ENCODE results near the gene BRIP1. TPM values are rescaled to one million over a fixed set of nuclear protein-coding genes. Genes with fewer than 3 reads are reported as not detected.

Gene BRIP1
- polyA plus RNA-seq, 1 of the 3 experiments (the other 2 are of a cell fraction), result 2.0 TPM

DNA sequence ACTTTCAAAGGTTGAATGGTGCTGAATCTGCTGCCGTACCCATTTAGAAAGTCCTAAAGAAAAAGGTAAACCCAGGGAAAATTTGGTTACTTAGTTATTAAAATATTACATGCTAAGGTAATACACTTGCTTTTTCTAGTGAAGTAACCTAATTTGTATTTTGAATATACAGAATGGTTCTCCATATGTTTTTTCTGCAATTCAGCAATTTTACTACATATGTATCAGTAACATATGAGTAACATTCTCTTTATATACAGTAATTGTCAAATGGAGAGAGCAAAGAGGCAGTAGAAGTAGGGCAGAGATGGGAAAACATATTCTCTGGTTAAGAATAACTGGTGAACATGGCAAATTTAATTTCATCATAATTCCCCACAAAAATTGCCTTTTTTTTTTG, 177.2 kb downstream of the BRIP1 start:
- Histone ChIP-seq H3K27ac (ENCODE audit: low read depth in 2 of 2, low read length in 1 of 2) (no peak overlapping the region), H3F3A (replicated peaks; ENCODE audit: insufficient read depth) (peaks cover 11% of the 10 kb centered on the region), H3K79me2 (ENCODE audit: insufficient read depth) (no peaks in the 10 kb centered on the region), H2AFZ (ENCODE audit: low read depth) (no peak overlapping the region), H3K4me1 (ENCODE audit: control insufficient read depth in 1 of 2, insufficient read depth in 2 of 2, low read depth in 1 of 2, low read length in 1 of 2) (no peaks in the 10 kb centered on the region), H3K4me2 (no peak overlapping the region), H3K9me3 (no peaks in the 10 kb centered on the region), H4K20me1 (ENCODE audit: insufficient read depth) (no peaks in the 10 kb centered on the region), H3K9ac (no peak overlapping the region), H3K4me3 (ENCODE audit: low read depth in 2 of 2, low read length in 1 of 2) (no peak overlapping the region), H3K36me3 (replicated peaks in 1 of 2; ENCODE audit: control insufficient read depth in 1 of 2, insufficient read depth in 2 of 2, low read length in 1 of 2) (peaks cover 5 to 43% of the 10 kb centered on the region in 2 experiments), H3K9me2 (no peaks in the 10 kb centered on the region), H3K27me3 (ENCODE audit: insufficient read depth) (no peaks in the 10 kb centered on the region)
- CTCF ChIA-PET, result no interaction called here
- TF ChIP-seq, protein P1, sequence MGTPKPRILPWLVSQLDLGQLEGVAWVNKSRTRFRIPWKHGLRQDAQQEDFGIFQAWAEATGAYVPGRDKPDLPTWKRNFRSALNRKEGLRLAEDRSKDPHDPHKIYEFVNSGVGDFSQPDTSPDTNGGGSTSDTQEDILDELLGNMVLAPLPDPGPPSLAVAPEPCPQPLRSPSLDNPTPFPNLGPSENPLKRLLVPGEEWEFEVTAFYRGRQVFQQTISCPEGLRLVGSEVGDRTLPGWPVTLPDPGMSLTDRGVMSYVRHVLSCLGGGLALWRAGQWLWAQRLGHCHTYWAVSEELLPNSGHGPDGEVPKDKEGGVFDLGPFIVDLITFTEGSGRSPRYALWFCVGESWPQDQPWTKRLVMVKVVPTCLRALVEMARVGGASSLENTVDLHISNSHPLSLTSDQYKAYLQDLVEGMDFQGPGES (IDR thresholded peaks at IDR 0.05; ENCODE audit: low read depth, low read length), result no peak
- no peak for TF ChIP-seq SIN3A (IDR thresholded peaks at IDR 0.05; ENCODE audit: borderline replicate concordance, low read depth, low read length)
- TF ChIP-seq EP300 (IDR thresholded peaks at IDR 0.05; ENCODE audit: borderline replicate concordance in 1 of 2, low read depth in 1 of 2, low read length in 1 of 2), result no peak
- no peak for TF ChIP-seq SMC3 (IDR thresholded peaks at IDR 0.05; ENCODE audit: low read depth, low read length)
- TF ChIP-seq, protein P2, sequence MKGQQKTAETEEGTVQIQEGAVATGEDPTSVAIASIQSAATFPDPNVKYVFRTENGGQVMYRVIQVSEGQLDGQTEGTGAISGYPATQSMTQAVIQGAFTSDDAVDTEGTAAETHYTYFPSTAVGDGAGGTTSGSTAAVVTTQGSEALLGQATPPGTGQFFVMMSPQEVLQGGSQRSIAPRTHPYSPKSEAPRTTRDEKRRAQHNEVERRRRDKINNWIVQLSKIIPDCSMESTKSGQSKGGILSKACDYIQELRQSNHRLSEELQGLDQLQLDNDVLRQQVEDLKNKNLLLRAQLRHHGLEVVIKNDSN (IDR thresholded peaks at IDR 0.05; ENCODE audit: borderline replicate concordance, low read depth), result no peak
- TF ChIP-seq, protein P3, sequence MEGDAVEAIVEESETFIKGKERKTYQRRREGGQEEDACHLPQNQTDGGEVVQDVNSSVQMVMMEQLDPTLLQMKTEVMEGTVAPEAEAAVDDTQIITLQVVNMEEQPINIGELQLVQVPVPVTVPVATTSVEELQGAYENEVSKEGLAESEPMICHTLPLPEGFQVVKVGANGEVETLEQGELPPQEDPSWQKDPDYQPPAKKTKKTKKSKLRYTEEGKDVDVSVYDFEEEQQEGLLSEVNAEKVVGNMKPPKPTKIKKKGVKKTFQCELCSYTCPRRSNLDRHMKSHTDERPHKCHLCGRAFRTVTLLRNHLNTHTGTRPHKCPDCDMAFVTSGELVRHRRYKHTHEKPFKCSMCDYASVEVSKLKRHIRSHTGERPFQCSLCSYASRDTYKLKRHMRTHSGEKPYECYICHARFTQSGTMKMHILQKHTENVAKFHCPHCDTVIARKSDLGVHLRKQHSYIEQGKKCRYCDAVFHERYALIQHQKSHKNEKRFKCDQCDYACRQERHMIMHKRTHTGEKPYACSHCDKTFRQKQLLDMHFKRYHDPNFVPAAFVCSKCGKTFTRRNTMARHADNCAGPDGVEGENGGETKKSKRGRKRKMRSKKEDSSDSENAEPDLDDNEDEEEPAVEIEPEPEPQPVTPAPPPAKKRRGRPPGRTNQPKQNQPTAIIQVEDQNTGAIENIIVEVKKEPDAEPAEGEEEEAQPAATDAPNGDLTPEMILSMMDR (IDR thresholded peaks at IDR 0.05), result no peak
- no peak for TF ChIP-seq RXRA (IDR thresholded peaks at IDR 0.05; ENCODE audit: borderline replicate concordance, low read depth)
- no peak for TF ChIP-seq MEF2A (IDR thresholded peaks at IDR 0.05; ENCODE audit: borderline replicate concordance, low read depth)
- TF ChIP-seq TEAD4 (IDR thresholded peaks at IDR 0.05; ENCODE audit: borderline replicate concordance, insufficient read depth), result no peak
- no peak for TF ChIP-seq EZH2phosphoT487 (IDR thresholded peaks at IDR 0.05; ENCODE audit: borderline replicate concordance, low read depth)
- 100% methylated on average over 1 of the region's 1 CpG for WGBS (ENCODE audit: low lambda C conversion rate)
- POLR2A ChIA-PET, result no interaction called here
- no peak for DNase-seq

DNA sequence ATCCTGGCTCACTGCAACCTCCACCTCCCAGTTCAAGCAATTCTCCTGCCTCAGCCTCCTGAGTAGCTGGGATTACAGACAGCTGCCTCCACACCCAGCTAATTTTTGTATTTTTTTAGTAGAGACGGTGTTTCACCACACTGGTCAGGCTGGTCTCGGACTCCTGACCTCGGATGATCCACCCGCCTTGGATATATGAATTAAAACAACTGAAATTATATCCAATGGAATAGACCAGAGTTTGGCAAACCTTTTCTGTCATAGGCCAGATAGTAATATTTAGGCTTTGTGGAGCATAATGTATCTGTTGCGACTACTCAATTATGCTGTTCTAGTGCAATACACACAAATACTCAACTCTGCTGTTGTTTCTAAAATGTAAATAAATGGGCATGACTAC, 178.5 kb downstream of the BRIP1 start:
- POLR2A ChIA-PET, result no interaction called here
- no peaks in the 10 kb centered on the region for H4K20me1 ChIP-seq (ENCODE audit: insufficient read depth)
- H3K9me2 ChIP-seq, result no peaks in the 10 kb centered on the region
- CTCF ChIA-PET, result no interaction called here
- H3K9ac ChIP-seq, result no peak overlapping the region
- over 99% methylated on average over 5 of the region's 5 CpGs for WGBS (ENCODE audit: low lambda C conversion rate)
- H3K4me3 ChIP-seq (ENCODE audit: low read depth in 2 of 2, low read length in 1 of 2), result no peak overlapping the region
- H3K9me3 ChIP-seq, result no peaks in the 10 kb centered on the region
- H3K36me3 ChIP-seq (replicated peaks in 1 of 2; ENCODE audit: control insufficient read depth in 1 of 2, insufficient read depth in 2 of 2, low read length in 1 of 2), result peaks cover 5 to 43% of the 10 kb centered on the region in 2 experiments
- peaks cover 8% of the 10 kb centered on the region for H3F3A ChIP-seq (replicated peaks; ENCODE audit: insufficient read depth)
- H3K79me2 ChIP-seq (ENCODE audit: insufficient read depth), result no peaks in the 10 kb centered on the region
- no peak for DNase-seq
- no peaks in the 10 kb centered on the region for H3K27me3 ChIP-seq (ENCODE audit: insufficient read depth)
- no peak overlapping the region for H2AFZ ChIP-seq (ENCODE audit: low read depth)
- no peak overlapping the region for H3K27ac ChIP-seq (ENCODE audit: low read depth in 2 of 2, low read length in 1 of 2)
- H3K4me1 ChIP-seq (ENCODE audit: control insufficient read depth in 1 of 2, insufficient read depth in 2 of 2, low read depth in 1 of 2, low read length in 1 of 2), result no peaks in the 10 kb centered on the region
- no peak overlapping the region for H3K4me2 ChIP-seq
- TF ChIP-seq GABPA (IDR thresholded peaks at IDR 0.05; ENCODE audit: low read depth) (no peak), FOXM1 (IDR thresholded peaks at IDR 0.05; ENCODE audit: low read depth) (no peak), JUND (IDR thresholded peaks at IDR 0.05) (no peak), TEAD4 (IDR thresholded peaks at IDR 0.05; ENCODE audit: borderline replicate concordance, insufficient read depth) (no peak), TCF12 (IDR thresholded peaks at IDR 0.05) (no peak), NRF1 (IDR thresholded peaks at IDR 0.05; ENCODE audit: low read depth, low read length) (no peak), SIN3A (IDR thresholded peaks at IDR 0.05; ENCODE audit: borderline replicate concordance, low read depth, low read length) (no peak), EP300 (IDR thresholded peaks at IDR 0.05; ENCODE audit: borderline replicate concordance in 1 of 2, low read depth in 1 of 2, low read length in 1 of 2) (no peak), RFX5 (IDR thresholded peaks at IDR 0.05; ENCODE audit: low read length) (no peak), YY1 (IDR thresholded peaks at IDR 0.05; ENCODE audit: low read depth) (no peak)
- TF ChIP-seq, protein P4, sequence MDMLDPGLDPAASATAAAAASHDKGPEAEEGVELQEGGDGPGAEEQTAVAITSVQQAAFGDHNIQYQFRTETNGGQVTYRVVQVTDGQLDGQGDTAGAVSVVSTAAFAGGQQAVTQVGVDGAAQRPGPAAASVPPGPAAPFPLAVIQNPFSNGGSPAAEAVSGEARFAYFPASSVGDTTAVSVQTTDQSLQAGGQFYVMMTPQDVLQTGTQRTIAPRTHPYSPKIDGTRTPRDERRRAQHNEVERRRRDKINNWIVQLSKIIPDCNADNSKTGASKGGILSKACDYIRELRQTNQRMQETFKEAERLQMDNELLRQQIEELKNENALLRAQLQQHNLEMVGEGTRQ (IDR thresholded peaks at IDR 0.05; ENCODE audit: borderline replicate concordance, low read depth, low read length), result no peak
- TF ChIP-seq, protein P5, sequence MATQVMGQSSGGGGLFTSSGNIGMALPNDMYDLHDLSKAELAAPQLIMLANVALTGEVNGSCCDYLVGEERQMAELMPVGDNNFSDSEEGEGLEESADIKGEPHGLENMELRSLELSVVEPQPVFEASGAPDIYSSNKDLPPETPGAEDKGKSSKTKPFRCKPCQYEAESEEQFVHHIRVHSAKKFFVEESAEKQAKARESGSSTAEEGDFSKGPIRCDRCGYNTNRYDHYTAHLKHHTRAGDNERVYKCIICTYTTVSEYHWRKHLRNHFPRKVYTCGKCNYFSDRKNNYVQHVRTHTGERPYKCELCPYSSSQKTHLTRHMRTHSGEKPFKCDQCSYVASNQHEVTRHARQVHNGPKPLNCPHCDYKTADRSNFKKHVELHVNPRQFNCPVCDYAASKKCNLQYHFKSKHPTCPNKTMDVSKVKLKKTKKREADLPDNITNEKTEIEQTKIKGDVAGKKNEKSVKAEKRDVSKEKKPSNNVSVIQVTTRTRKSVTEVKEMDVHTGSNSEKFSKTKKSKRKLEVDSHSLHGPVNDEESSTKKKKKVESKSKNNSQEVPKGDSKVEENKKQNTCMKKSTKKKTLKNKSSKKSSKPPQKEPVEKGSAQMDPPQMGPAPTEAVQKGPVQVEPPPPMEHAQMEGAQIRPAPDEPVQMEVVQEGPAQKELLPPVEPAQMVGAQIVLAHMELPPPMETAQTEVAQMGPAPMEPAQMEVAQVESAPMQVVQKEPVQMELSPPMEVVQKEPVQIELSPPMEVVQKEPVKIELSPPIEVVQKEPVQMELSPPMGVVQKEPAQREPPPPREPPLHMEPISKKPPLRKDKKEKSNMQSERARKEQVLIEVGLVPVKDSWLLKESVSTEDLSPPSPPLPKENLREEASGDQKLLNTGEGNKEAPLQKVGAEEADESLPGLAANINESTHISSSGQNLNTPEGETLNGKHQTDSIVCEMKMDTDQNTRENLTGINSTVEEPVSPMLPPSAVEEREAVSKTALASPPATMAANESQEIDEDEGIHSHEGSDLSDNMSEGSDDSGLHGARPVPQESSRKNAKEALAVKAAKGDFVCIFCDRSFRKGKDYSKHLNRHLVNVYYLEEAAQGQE (IDR thresholded peaks at IDR 0.05; ENCODE audit: low read depth, low read length), result no peak

All from SK-N-SH (cell line).